CD14-positive monocyte (primary cell): ENCODE measurements around the gene CLEC4G. TPM values are rescaled to one million over a fixed set of nuclear protein-coding genes. Genes with fewer than 3 reads are reported as not detected.
A peak's percentile ranks its signal among the peaks of the same experiment; 100 is the strongest.
"Not testable (repeated sequence)": the region's sequence is repeated elsewhere in the genome, so short reads cannot be mapped to it uniquely, and the experiment has no call there.

Experiments
- DNase-seq, 3 donors: peaks; one replicate each; pipeline ENCODE4 v3.0.0-alpha.2; 2011 to 2022
- H2AFZ ChIP-seq: 2 replicates; pipeline ENCODE4 v1.6.0; 2012; ENCODE audit warnings: mild to moderate bottlenecking, low read depth, low read length, inconsistent platforms; ENCODE audit not compliant: insufficient read depth, poor library complexity, severe bottlenecking
- H3K27ac ChIP-seq, 2 donors: 1 replicate in 1 of 2; 2 replicates in 1 of 2; pipeline ENCODE4 v1.5.1; 2012 to 2013; ENCODE audit warnings: low read length in 2 of 2, control low read depth in 1 of 2, inconsistent platforms in 1 of 2, low read depth in 1 of 2, mild to moderate bottlenecking in 1 of 2
- H3K27me3 ChIP-seq, 2 donors: one replicate each; pipeline versions ENCODE4 v1.6.0 to v1.6.1; 2011 to 2013; ENCODE audit warnings: low read length in 2 of 2; ENCODE audit not compliant: control insufficient read depth in 2 of 2, insufficient read depth in 2 of 2
- H3K36me3 ChIP-seq, 2 donors: replicated peaks in 1 of 2; 1 replicate in 1 of 2; 2 replicates in 1 of 2; pipeline versions ENCODE4 v1.5.1 to v1.6.1; 2012 to 2013; ENCODE audit warnings: low read length in 2 of 2, control low read depth in 1 of 2, inconsistent platforms in 1 of 2, mild to moderate bottlenecking in 1 of 2; ENCODE audit not compliant: insufficient read depth in 2 of 2, control insufficient read depth in 1 of 2
- H3K4me1 ChIP-seq, 2 donors: 1 replicate in 1 of 2; 2 replicates in 1 of 2; pipeline versions ENCODE4 v1.5.1 to v1.6.1; 2012 to 2013; ENCODE audit warnings: low read length in 2 of 2, control low read depth in 1 of 2, inconsistent platforms in 1 of 2, mild to moderate bottlenecking in 1 of 2, moderate library complexity in 1 of 2; ENCODE audit not compliant: insufficient read depth in 2 of 2, control insufficient read depth in 1 of 2
- H3K4me2 ChIP-seq: replicated peaks from 2 replicates; pipeline ENCODE3; 2012; ENCODE audit warnings: low read length, moderate library complexity, mild to moderate bottlenecking; ENCODE audit not compliant: poor library complexity, severe bottlenecking; ENCODE audit errors: extremely low read depth
- H3K4me3 ChIP-seq, 3 experiments: fragments of 200-600 bp in 1 of 3; sonication (generic) in 1 of 3; replicated peaks in 1 of 3; 1 replicate in 2 of 3; 2 replicates in 1 of 3; pipeline ENCODE4 v1.5.1; 2011 to 2013; ENCODE audit warnings: low read length in 3 of 3, mild to moderate bottlenecking in 3 of 3, control low read depth in 2 of 3, low read depth in 2 of 3, inconsistent platforms in 1 of 3, moderate library complexity in 1 of 3
- H3K79me2 ChIP-seq: 2 replicates; pipeline ENCODE4 v1.6.0; 2012; ENCODE audit warnings: mild to moderate bottlenecking, control low read depth, inconsistent platforms, low read length, moderate library complexity; ENCODE audit not compliant: insufficient read depth
- H3K9ac ChIP-seq: 2 replicates; pipeline ENCODE4 v1.6.0; 2017; ENCODE audit warnings: low read length, mild to moderate bottlenecking; ENCODE audit not compliant: insufficient read depth, poor library complexity, severe bottlenecking
- H3K9me3 ChIP-seq, 2 donors: replicated peaks in 1 of 2; 1 replicate in 1 of 2; 2 replicates in 1 of 2; pipeline versions ENCODE4 v1.5.1 to v1.6.1; 2012 to 2013; ENCODE audit warnings: low read length in 2 of 2, control low read depth in 1 of 2; ENCODE audit not compliant: control insufficient read depth in 1 of 2, insufficient read depth in 1 of 2
- H4K20me1 ChIP-seq: 2 replicates; pipeline ENCODE4 v1.6.0; 2012; ENCODE audit warnings: mild to moderate bottlenecking, low read length, control low read depth, moderate library complexity; ENCODE audit not compliant: insufficient read depth
- H3K27ac Mint-ChIP-seq, 7 donors: one replicate each; pipeline ENCODE4 v1.8.0; 2020; ENCODE audit warnings: mild to moderate bottlenecking in 7 of 7, mixed read lengths in 7 of 7, moderate library complexity in 6 of 7, inconsistent platforms in 2 of 7
- H3K27me3 Mint-ChIP-seq, 3 donors: one replicate each; pipeline ENCODE4 v1.8.0; 2021 to 2022; ENCODE audit warnings: low read depth in 3 of 3, mild to moderate bottlenecking in 3 of 3, mixed read lengths in 3 of 3, moderate library complexity in 3 of 3, inconsistent platforms in 1 of 3
- H3K36me3 Mint-ChIP-seq, 2 donors: one replicate each; pipeline ENCODE4 v1.8.0; 2020; ENCODE audit warnings: mixed read lengths in 2 of 2, inconsistent platforms in 1 of 2, mild to moderate bottlenecking in 1 of 2
- H3K4me1 Mint-ChIP-seq: one replicate; pipeline ENCODE4 v1.8.0; 2020; ENCODE audit warnings: mild to moderate bottlenecking, mixed read lengths
- H3K4me3 Mint-ChIP-seq, 2 donors: one replicate each; pipeline ENCODE4 v1.8.0; 2020; ENCODE audit warnings: mild to moderate bottlenecking in 2 of 2, mixed read lengths in 2 of 2, moderate library complexity in 1 of 2
- H3K9me3 Mint-ChIP-seq, 7 donors: one replicate each; pipeline ENCODE4 v1.8.0; 2020 to 2022; ENCODE audit warnings: mixed read lengths in 7 of 7, mild to moderate bottlenecking in 6 of 7, moderate library complexity in 6 of 7, inconsistent platforms in 2 of 7
- WGBS: methylation state at CpG from one replicate; pipeline ENCODE4 v1.1.5; 2013; ENCODE audit warnings: missing lambda C conversion rate; ENCODE audit not compliant: insufficient coverage; 5-methylcytosine and 5-hydroxymethylcytosine counted together
- intact Hi-C, 2 donors: fragments of 100-400 bp; cut with micrococcal nuclease; formaldehyde crosslinking; loops; one replicate each; pipeline versions ENCODE4 v1.15.0 to v1.15.1; 2023
- polyA plus RNA-seq, 3 donors: library from polyadenylated mRNA; depleted of rRNA in 1 of 3; unstranded in 2 of 3; stranded (reverse) in 1 of 3; fragments of 300-500 nt in 2 of 3; fragments of >200 nt in 1 of 3; fragmentation: Illumina TruSeq in 2 of 3; gene quantifications; 1 replicate in 2 of 3; 2 replicates in 1 of 3; pipeline ENCODE4 v1.2.3, GENCODE V29; 2012 to 2021
- TF ChIP-seq, protein P1 (sequence below): fragments of 200-600 bp; IDR thresholded peaks from one replicate; pipeline ENCODE4 v1.8.0; 2022; ENCODE audit warnings: antibody characterized with exemption, mild to moderate bottlenecking

Gene CLEC4G
- polyA plus RNA-seq, 3 donors: 4.7 to 7.9 (median 7.1) TPM

DNA sequence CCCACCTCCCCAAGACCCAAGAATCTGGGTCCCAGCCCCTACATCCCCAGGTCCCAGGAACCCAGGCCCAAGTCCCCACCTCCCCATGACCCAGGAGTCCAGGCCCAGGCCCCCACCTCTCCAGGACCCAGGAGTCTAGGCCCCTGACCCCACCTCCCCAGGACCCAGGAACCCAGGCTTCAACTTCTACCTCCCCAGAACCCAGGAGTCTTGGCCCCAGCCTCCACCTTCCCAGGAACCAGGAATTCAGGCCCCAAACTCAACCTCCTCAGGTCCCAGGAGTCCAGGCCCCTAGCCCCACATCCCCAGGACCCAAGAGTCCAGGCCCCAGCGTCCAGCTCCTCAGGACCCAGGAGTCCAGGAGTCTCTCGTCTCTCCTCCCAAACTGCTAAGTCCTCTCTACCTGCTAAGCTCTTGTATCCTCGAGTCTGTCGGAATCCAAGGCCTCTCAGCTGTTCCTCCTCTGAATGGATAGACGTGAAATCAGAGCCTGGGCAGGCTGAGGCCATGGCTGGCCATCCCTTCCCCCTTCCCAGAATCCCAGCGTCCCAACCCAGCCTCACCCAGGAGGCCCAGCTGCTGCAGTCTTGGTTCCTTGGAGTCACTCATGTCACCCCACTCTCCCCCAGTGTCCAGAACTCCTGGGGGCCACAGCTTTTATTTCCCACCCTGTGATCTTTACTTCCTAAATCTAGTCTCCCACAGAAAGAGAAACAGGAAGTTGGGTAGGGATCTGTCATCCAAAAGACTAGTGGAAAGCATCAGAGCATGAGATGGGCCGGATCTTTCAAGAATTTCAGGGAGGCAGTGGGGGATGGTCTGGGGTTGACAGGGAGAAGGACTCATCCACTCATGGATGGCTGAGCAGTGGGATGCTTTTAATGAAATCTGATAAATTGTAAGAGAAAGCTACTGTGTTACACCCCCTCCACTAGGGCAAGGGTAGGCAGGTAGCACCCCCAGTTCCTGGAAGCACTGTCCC, 15.3 kb upstream of the CLEC4G start, which contains the start of gene CD209:
Gene CD209 (minus strand): TSS at position 632 of the 982 bp plus-strand sequence. CDS start 23 bp downstream, at position 609.
- WGBS: 70% methylated on average over 7 of the region's 7 CpGs
- intact Hi-C loops: loop anchor here in 1 of 2 donors (5.0 kb wide), 2 partner anchors 35 to 50 kb away; no protein-coding TSS in a partner anchor

DNA sequence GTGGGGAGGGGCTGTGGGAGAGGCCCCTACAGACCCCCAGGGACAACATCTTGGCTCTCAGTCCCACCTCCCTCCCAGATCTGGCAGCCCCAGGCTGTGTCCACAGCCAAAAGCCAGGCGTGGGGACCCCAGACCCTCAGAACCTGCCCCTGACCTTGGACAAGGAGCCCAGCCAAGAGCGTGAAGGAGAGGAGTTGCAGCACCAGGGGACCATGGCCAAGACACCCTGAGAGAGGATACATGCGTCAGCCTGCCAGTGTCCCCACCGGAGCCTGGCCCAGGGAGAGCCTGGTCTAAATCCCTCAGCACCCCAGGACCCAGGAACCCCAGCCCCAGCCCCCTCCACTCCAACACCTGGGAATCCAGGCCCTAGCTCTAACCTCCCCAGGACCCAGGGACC, 14.4 kb upstream of the CLEC4G start:
- not testable (repeated sequence) for H3K4me3 ChIP-seq, H3K36me3 Mint-ChIP-seq, H3K9ac ChIP-seq, DNase-seq, H3K9me3 ChIP-seq, H3K4me2 ChIP-seq, H3K79me2 ChIP-seq, H3K4me3 Mint-ChIP-seq, H3K27ac ChIP-seq, H3K9me3 Mint-ChIP-seq, H3K27me3 ChIP-seq, H3K36me3 ChIP-seq, H2AFZ ChIP-seq, H3K27me3 Mint-ChIP-seq, H4K20me1 ChIP-seq
- H3K4me1 Mint-ChIP-seq: peaks cover 35% of the 10 kb centered on the region
- H3K27ac Mint-ChIP-seq: peak overlapping the region in 2 of 7 donors; percentile 26 to 70
- 86% methylated on average over 4 of the region's 4 CpGs for WGBS
- H3K4me1 ChIP-seq: peaks cover 20 to 25% of the 10 kb centered on the region in 2 donors
- intact Hi-C loops: loop anchor here in 1 of 2 donors (5.0 kb wide), 2 partner anchors 36 to 51 kb away; no protein-coding TSS in a partner anchor

More for the DNA sequence above, 15.3 kb upstream of the CLEC4G start, which contains the start of gene CD209:
- TF ChIP-seq, protein P1, sequence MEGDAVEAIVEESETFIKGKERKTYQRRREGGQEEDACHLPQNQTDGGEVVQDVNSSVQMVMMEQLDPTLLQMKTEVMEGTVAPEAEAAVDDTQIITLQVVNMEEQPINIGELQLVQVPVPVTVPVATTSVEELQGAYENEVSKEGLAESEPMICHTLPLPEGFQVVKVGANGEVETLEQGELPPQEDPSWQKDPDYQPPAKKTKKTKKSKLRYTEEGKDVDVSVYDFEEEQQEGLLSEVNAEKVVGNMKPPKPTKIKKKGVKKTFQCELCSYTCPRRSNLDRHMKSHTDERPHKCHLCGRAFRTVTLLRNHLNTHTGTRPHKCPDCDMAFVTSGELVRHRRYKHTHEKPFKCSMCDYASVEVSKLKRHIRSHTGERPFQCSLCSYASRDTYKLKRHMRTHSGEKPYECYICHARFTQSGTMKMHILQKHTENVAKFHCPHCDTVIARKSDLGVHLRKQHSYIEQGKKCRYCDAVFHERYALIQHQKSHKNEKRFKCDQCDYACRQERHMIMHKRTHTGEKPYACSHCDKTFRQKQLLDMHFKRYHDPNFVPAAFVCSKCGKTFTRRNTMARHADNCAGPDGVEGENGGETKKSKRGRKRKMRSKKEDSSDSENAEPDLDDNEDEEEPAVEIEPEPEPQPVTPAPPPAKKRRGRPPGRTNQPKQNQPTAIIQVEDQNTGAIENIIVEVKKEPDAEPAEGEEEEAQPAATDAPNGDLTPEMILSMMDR: no peak
- H3K27ac Mint-ChIP-seq: peak within 1 kb of the TSS; percentile 1 to 88 (median 79)
- Histone ChIP-seq H3K9me3 (no peaks in the 10 kb centered on the region), H4K20me1 (no peaks in the 10 kb centered on the region), H3K27me3 (no peaks in the 10 kb centered on the region), H3K4me3 (no peak within 1 kb of the TSS), H3K36me3 (no peaks in the 10 kb centered on the region), H3K4me2 (peak within 1 kb of the TSS; percentile 18), H3K4me1 (peaks cover 20 to 29% of the 10 kb centered on the region in 2 donors), H3K27ac (peak within 1 kb of the TSS in 1 of 2 donors; percentile 18), H2AFZ (peak within 1 kb of the TSS; percentile 33), H3K9ac (no peak within 1 kb of the TSS), H3K79me2 (no peaks in the 10 kb centered on the region)
- peaks cover 0 to 2% of the 10 kb centered on the region in 2 donors for H3K36me3 Mint-ChIP-seq
- H3K4me3 Mint-ChIP-seq: peak within 1 kb of the TSS in 1 of 2 donors; percentile 65
- DNase-seq: peak; percentile 59 to 75 (median 67)
- H3K9me3 Mint-ChIP-seq: peaks cover 0 to 8% (median 5%) of the 10 kb centered on the region in 7 donors
- H3K4me1 Mint-ChIP-seq: peaks cover 36% of the 10 kb centered on the region
- H3K27me3 Mint-ChIP-seq: peaks cover 2 to 8% (median 7%) of the 10 kb centered on the region in 3 donors
